T-cell (primary cell): Measurements from ENCODE around the gene KLHL26. TPM values are rescaled to one million over a fixed set of nuclear protein-coding genes. Genes with fewer than 3 reads are reported as not detected.

ENCODE experiments used
- ATAC-seq, 4 experiments: fragments of 200-7000 bp in 3 of 4; fragments of 150-1000 bp in 1 of 4; cut with Tn5 transposase; replicated peaks in 1 of 4; 1 replicate in 3 of 4; 2 replicates in 1 of 4; pipeline ENCODE4 v1.10.0; 2021; ENCODE audit warnings: moderate library complexity in 3 of 4, mild to moderate bottlenecking in 2 of 4, moderate number of reproducible peaks in 1 of 4
- CTCF ChIA-PET, 2 donors: fragments of 300-600 bp; sonication (Branson Sonifier 250); formaldehyde crosslinking; loops; one replicate each; lab custom pipeline; 2022; ENCODE audit warnings: antibody characterized with exemption in 2 of 2; lab: Charles Lee
- POLR2A ChIA-PET, 2 donors: fragments of 300-600 bp; sonication (Branson Sonifier 250); formaldehyde crosslinking; loops; one replicate each; lab custom pipeline; 2022; ENCODE audit warnings: antibody characterized with exemption in 2 of 2; lab: Charles Lee
- DNase-seq, 35 experiments: peaks; one replicate each; pipeline versions ENCODE4 v3.0.0 to v3.0.0-alpha.2; 2013 to 2023
- H3K27ac ChIP-seq: one replicate; pipeline ENCODE4 v1.5.1; 2013; ENCODE audit warnings: low read length
- H3K27me3 ChIP-seq, 2 experiments: replicated peaks in 1 of 2; 1 replicate in 1 of 2; 2 replicates in 1 of 2; pipeline versions ENCODE4 v1.6.1 to v1.7.0; 2013; ENCODE audit warnings: low read length in 1 of 2, mixed read lengths in 1 of 2; ENCODE audit not compliant: control insufficient read depth in 2 of 2, insufficient read depth in 2 of 2; ENCODE audit errors: extremely low read depth in 1 of 2
- H3K36me3 ChIP-seq, 2 donors: 1 replicate in 1 of 2; 2 replicates in 1 of 2; pipeline versions ENCODE4 v1.6.1 to v1.7.0; 2013; ENCODE audit warnings: low read length in 1 of 2; ENCODE audit not compliant: control insufficient read depth in 2 of 2, insufficient read depth in 1 of 2; ENCODE audit errors: extremely low read depth in 1 of 2
- H3K4me1 ChIP-seq, 2 experiments: 1 replicate in 1 of 2; 2 replicates in 1 of 2; pipeline versions ENCODE4 v1.6.1 to v1.7.0; 2013; ENCODE audit warnings: low read length in 2 of 2, mixed read lengths in 1 of 2; ENCODE audit not compliant: insufficient read depth in 2 of 2, control insufficient read depth in 1 of 2; ENCODE audit errors: extremely low read depth in 1 of 2
- H3K4me3 ChIP-seq, 2 donors: 1 replicate in 1 of 2; 2 replicates in 1 of 2; pipeline versions ENCODE4 v1.5.1 to v1.7.0; 2013; ENCODE audit warnings: mild to moderate bottlenecking in 2 of 2, low read length in 1 of 2, moderate library complexity in 1 of 2; ENCODE audit not compliant: control insufficient read depth in 1 of 2; ENCODE audit errors: extremely low read depth in 1 of 2
- H3K9me3 ChIP-seq: 2 replicates; pipeline ENCODE4 v1.7.0; 2013
- H3K27ac Mint-ChIP-seq, 2 donors: one replicate each; pipeline ENCODE4 v1.8.0; 2020 to 2021; ENCODE audit warnings: mild to moderate bottlenecking in 2 of 2, mixed read lengths in 2 of 2
- H3K27me3 Mint-ChIP-seq, 2 donors: one replicate each; pipeline ENCODE4 v1.8.0; 2021 to 2022; ENCODE audit warnings: mixed read lengths in 2 of 2
- H3K36me3 Mint-ChIP-seq: one replicate; pipeline ENCODE4 v1.8.0; 2021; ENCODE audit warnings: mixed read lengths
- H3K4me1 Mint-ChIP-seq, 3 donors: one replicate each; pipeline ENCODE4 v1.8.0; 2020 to 2022; ENCODE audit warnings: mixed read lengths in 3 of 3, mild to moderate bottlenecking in 1 of 3
- H3K4me3 Mint-ChIP-seq, 3 donors: one replicate each; pipeline ENCODE4 v1.8.0; 2020 to 2022; ENCODE audit warnings: mild to moderate bottlenecking in 3 of 3, mixed read lengths in 3 of 3, moderate library complexity in 3 of 3
- H3K9me3 Mint-ChIP-seq, 3 donors: one replicate each; pipeline ENCODE4 v1.8.0; 2020 to 2022; ENCODE audit warnings: mixed read lengths in 3 of 3
- WGBS: methylation state at CpG from one replicate; pipeline ENCODE4 v1.1.5; 2013; ENCODE audit warnings: missing lambda C conversion rate; ENCODE audit not compliant: insufficient coverage; 5-methylcytosine and 5-hydroxymethylcytosine counted together
- total RNA-seq, 35 experiments: library from RNA in 6 of 35; stranded (reverse) in 6 of 35; fragments of 120-200 nt in 1 of 35; gene quantifications; one replicate each; pipeline versions ENCODE4 v1.2.1 to v1.2.4 and lab custom pipeline; 2013 to 2026

Gene KLHL26
- total RNA-seq, 5 donors from 2014 or later (not counting 1 experiment from before 2014, with no cell fraction given) = 8.8 to 16.4 (median 14.1) TPM

- ATAC-seq (no peak), DNase-seq (no peak)
- no peak overlapping the region for H3K4me3 ChIP-seq
- Mint-ChIP-seq H3K27me3 (no peaks in the 10 kb centered on the region), H3K27ac (no peak overlapping the region), H3K4me3 (no peak overlapping the region), H3K9me3 (no peaks in the 10 kb centered on the region), H3K36me3 (no peaks in the 10 kb centered on the region), H3K4me1 (peaks cover 34 to 39% (median 38%) of the 10 kb centered on the region in 3 donors)
- WGBS = 88% methylated on average over 1 of the region's 4 CpGs
- POLR2A ChIA-PET = no interaction called here
- peaks cover 12 to 34% of the 10 kb centered on the region in 2 experiments for H3K4me1 ChIP-seq
- peaks cover 0 to 2% of the 10 kb centered on the region in 2 donors for H3K36me3 ChIP-seq
- H3K27ac ChIP-seq = no peak overlapping the region
- CTCF ChIA-PET = no interaction called here
- H3K9me3 ChIP-seq = no peaks in the 10 kb centered on the region
- H3K27me3 ChIP-seq = no peaks in the 10 kb centered on the region
Measured at GRCh38 chr19:18704054-18704453, 67.2 kb downstream of the KLHL26 start.

GRCh38 chr19:18704971-18705370, 68.1 kb downstream of the KLHL26 start:
- H3K27ac Mint-ChIP-seq = no peak overlapping the region
- CTCF ChIA-PET = no interaction called here
- H3K27me3 ChIP-seq = no peaks in the 10 kb centered on the region
- no peaks in the 10 kb centered on the region for H3K27me3 Mint-ChIP-seq
- no peaks in the 10 kb centered on the region for H3K9me3 ChIP-seq
- 85% methylated on average over 4 of the region's 7 CpGs for WGBS
- H3K4me3 ChIP-seq = no peak overlapping the region
- H3K4me3 Mint-ChIP-seq = no peak overlapping the region
- H3K36me3 Mint-ChIP-seq = no peaks in the 10 kb centered on the region
- peaks cover 0 to 2% of the 10 kb centered on the region in 2 donors for H3K36me3 ChIP-seq
- H3K9me3 Mint-ChIP-seq = no peaks in the 10 kb centered on the region
- peaks cover 3 to 34% of the 10 kb centered on the region in 2 experiments for H3K4me1 ChIP-seq
- POLR2A ChIA-PET = no interaction called here
- H3K27ac ChIP-seq = no peak overlapping the region
- ATAC-seq = no peak
- no peak for DNase-seq
- H3K4me1 Mint-ChIP-seq = peaks cover 25 to 35% (median 32%) of the 10 kb centered on the region in 3 donors

- peaks cover 4% of the 10 kb centered on the region in 2 donors for H3K36me3 ChIP-seq
- peak overlapping the region in 1 of 3 donors; percentile 31 for H3K4me3 Mint-ChIP-seq
- H3K4me1 ChIP-seq = peaks cover 0 to 32% of the 10 kb centered on the region in 2 experiments
- no peaks in the 10 kb centered on the region for H3K9me3 ChIP-seq
- H3K27me3 Mint-ChIP-seq = no peaks in the 10 kb centered on the region
- ATAC-seq = no peak
- ChIA-PET POLR2A (no interaction called here), CTCF (no interaction called here)
- H3K4me3 ChIP-seq = no peak overlapping the region
- H3K36me3 Mint-ChIP-seq = no peaks in the 10 kb centered on the region
- WGBS = 88% methylated on average over 24 of the region's 25 CpGs
- no peak for DNase-seq
- peaks cover 16 to 31% (median 30%) of the 10 kb centered on the region in 3 donors for H3K4me1 Mint-ChIP-seq
- no peaks in the 10 kb centered on the region for H3K9me3 Mint-ChIP-seq
- H3K27ac ChIP-seq = no peak overlapping the region
- H3K27ac Mint-ChIP-seq = no peak overlapping the region
- no peaks in the 10 kb centered on the region for H3K27me3 ChIP-seq
Measured at GRCh38 chr19:18708452-18709231, 71.8 kb downstream of the KLHL26 start.

- Mint-ChIP-seq H3K36me3 (no peaks in the 10 kb centered on the region), H3K4me3 (no peak overlapping the region), H3K27me3 (no peaks in the 10 kb centered on the region), H3K9me3 (no peaks in the 10 kb centered on the region), H3K4me1 (peaks cover 18 to 33% (median 32%) of the 10 kb centered on the region in 3 donors), H3K27ac (no peak overlapping the region)
- ChIA-PET POLR2A (no interaction called here), CTCF (no interaction called here)
- Histone ChIP-seq H3K4me1 (peaks cover 0 to 39% of the 10 kb centered on the region in 2 experiments), H3K9me3 (no peaks in the 10 kb centered on the region), H3K36me3 (peaks cover 5 to 7% of the 10 kb centered on the region in 2 donors), H3K27ac (no peak overlapping the region), H3K4me3 (no peak overlapping the region), H3K27me3 (no peaks in the 10 kb centered on the region)
- DNase-seq (no peak), ATAC-seq (no peak)
- 94% methylated on average over 10 of the region's 10 CpGs for WGBS
Measured at GRCh38 chr19:18709546-18709945, 72.7 kb downstream of the KLHL26 start.

GRCh38 chr19:18710186-18710585, 73.4 kb downstream of the KLHL26 start:
- H3K9me3 Mint-ChIP-seq = no peaks in the 10 kb centered on the region
- Histone ChIP-seq H3K9me3 (no peaks in the 10 kb centered on the region), H3K4me3 (no peak overlapping the region), H3K27me3 (no peaks in the 10 kb centered on the region), H3K27ac (no peak overlapping the region), H3K4me1 (peaks cover 0 to 44% of the 10 kb centered on the region in 2 experiments), H3K36me3 (peaks cover 5 to 8% of the 10 kb centered on the region in 2 donors)
- ATAC-seq (no peak), DNase-seq (no peak)
- 62% methylated on average over 6 of the region's 11 CpGs for WGBS
- POLR2A ChIA-PET = no interaction called here
- no peaks in the 10 kb centered on the region for H3K27me3 Mint-ChIP-seq
- CTCF ChIA-PET = no interaction called here
- H3K4me1 Mint-ChIP-seq = peaks cover 21 to 38% (median 36%) of the 10 kb centered on the region in 3 donors
- H3K36me3 Mint-ChIP-seq = no peaks in the 10 kb centered on the region
- no peak overlapping the region for H3K4me3 Mint-ChIP-seq
- H3K27ac Mint-ChIP-seq = no peak overlapping the region

- WGBS = 96% methylated on average over 20 of the region's 28 CpGs
- H3K36me3 Mint-ChIP-seq = no peaks in the 10 kb centered on the region
- Histone ChIP-seq H3K4me1 (peaks cover 2 to 54% of the 10 kb centered on the region in 2 experiments), H3K27ac (no peak overlapping the region), H3K27me3 (no peaks in the 10 kb centered on the region), H3K36me3 (peaks cover 5 to 13% of the 10 kb centered on the region in 2 donors), H3K9me3 (no peaks in the 10 kb centered on the region), H3K4me3 (no peak overlapping the region)
- no peak overlapping the region for H3K4me3 Mint-ChIP-seq
- H3K9me3 Mint-ChIP-seq = no peaks in the 10 kb centered on the region
- no peak for ATAC-seq
- H3K27me3 Mint-ChIP-seq = no peaks in the 10 kb centered on the region
- ChIA-PET CTCF (no interaction called here), POLR2A (no interaction called here)
- H3K4me1 Mint-ChIP-seq = peaks cover 27 to 41% (median 40%) of the 10 kb centered on the region in 3 donors
- no peak for DNase-seq
- no peak overlapping the region for H3K27ac Mint-ChIP-seq
Measured at GRCh38 chr19:18710996-18711751, 74.3 kb downstream of the KLHL26 start.
